ENCODE results near the gene RHBDF1.

The RHBDF1 gene

DNA sequence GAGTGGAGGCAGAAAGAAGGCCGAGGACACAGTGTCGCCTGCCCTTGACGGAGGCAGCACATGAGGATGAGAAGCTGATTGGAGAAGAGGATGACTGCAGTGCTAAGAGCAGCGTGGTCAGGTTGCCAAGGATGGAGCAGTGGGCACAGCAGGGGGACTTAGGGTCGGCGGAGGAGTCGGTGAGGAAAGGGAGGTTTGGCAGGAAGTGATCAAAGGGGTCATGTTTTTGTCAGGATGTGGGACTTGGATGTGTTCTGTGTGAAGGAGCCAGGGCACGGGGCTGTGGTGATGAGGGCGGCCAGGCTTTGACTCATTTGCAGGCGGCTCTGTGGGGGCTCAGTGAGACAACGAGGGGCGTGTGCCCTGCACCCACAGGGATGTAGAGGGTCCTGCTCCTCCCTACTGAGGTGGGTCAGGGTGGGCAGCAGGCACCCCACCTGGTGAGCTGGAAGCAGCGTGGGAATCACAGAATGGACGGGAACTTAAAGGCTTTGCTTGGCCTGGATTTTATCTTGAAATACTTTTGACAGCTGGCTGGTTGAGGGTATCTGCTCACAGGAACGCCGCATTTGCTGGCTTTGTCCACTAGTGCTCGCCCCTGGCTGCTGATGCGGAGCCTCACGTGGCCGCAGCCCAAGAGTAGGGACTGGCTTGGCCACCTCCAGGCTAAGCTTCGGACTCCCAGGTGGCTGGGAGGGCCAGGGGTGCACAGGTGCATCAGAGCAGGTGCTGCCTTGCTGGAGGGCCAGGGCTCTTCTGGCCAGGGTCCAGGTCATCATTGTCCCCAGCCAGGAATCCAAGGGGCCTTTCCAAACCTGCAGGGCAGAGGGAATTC lies 11.6 kb upstream of the RHBDF1 start:
- peak; percentile 48 for ATAC-seq
- TF ChIP-seq, protein P1, sequence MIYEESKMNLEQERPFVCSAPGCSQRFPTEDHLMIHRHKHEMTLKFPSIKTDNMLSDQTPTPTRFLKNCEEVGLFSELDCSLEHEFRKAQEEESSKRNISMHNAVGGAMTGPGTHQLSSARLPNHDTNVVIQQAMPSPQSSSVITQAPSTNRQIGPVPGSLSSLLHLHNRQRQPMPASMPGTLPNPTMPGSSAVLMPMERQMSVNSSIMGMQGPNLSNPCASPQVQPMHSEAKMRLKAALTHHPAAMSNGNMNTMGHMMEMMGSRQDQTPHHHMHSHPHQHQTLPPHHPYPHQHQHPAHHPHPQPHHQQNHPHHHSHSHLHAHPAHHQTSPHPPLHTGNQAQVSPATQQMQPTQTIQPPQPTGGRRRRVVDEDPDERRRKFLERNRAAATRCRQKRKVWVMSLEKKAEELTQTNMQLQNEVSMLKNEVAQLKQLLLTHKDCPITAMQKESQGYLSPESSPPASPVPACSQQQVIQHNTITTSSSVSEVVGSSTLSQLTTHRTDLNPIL (CRISPR knock-in tag; IDR thresholded peaks at IDR 0.05; ENCODE audit: low read depth): no peak

DNA sequence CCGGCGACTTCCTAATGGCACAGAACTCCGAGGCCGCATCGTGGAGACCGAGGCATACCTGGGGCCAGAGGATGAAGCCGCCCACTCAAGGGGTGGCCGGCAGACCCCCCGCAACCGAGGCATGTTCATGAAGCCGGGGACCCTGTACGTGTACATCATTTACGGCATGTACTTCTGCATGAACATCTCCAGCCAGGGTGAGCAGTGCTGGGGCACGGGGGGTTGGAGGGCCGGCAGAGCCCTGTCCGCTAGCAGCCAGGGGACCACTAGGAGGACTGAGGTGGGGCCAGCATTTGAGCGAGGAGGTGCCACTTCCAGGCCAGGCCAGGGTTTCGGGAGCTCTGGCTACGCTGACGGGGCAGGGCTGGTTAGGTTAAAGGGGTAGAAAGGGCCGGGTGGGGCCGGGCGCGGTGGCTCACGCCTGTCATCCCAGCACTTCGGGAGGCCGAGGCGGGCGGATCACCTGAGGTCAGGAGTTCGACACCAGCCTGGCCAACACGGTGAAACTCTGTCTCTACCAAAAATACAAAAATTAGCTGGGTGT lies 10.7 kb upstream of the RHBDF1 start:
- TF ChIP-seq, protein P2, sequence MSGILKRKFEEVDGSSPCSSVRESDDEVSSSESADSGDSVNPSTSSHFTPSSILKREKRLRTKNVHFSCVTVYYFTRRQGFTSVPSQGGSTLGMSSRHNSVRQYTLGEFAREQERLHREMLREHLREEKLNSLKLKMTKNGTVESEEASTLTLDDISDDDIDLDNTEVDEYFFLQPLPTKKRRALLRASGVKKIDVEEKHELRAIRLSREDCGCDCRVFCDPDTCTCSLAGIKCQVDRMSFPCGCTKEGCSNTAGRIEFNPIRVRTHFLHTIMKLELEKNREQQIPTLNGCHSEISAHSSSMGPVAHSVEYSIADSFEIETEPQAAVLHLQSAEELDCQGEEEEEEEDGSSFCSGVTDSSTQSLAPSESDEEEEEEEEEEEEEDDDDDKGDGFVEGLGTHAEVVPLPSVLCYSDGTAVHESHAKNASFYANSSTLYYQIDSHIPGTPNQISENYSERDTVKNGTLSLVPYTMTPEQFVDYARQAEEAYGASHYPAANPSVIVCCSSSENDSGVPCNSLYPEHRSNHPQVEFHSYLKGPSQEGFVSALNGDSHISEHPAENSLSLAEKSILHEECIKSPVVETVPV (CRISPR knock-in tag; IDR thresholded peaks at IDR 0.05): no peak
- no peak for TF ChIP-seq BACH2 (CRISPR knock-in tag; IDR thresholded peaks at IDR 0.05; ENCODE audit: borderline replicate concordance)
- no peak for TF ChIP-seq CSDC2 (CRISPR knock-in tag; IDR thresholded peaks at IDR 0.05)
- TF ChIP-seq, protein P3, sequence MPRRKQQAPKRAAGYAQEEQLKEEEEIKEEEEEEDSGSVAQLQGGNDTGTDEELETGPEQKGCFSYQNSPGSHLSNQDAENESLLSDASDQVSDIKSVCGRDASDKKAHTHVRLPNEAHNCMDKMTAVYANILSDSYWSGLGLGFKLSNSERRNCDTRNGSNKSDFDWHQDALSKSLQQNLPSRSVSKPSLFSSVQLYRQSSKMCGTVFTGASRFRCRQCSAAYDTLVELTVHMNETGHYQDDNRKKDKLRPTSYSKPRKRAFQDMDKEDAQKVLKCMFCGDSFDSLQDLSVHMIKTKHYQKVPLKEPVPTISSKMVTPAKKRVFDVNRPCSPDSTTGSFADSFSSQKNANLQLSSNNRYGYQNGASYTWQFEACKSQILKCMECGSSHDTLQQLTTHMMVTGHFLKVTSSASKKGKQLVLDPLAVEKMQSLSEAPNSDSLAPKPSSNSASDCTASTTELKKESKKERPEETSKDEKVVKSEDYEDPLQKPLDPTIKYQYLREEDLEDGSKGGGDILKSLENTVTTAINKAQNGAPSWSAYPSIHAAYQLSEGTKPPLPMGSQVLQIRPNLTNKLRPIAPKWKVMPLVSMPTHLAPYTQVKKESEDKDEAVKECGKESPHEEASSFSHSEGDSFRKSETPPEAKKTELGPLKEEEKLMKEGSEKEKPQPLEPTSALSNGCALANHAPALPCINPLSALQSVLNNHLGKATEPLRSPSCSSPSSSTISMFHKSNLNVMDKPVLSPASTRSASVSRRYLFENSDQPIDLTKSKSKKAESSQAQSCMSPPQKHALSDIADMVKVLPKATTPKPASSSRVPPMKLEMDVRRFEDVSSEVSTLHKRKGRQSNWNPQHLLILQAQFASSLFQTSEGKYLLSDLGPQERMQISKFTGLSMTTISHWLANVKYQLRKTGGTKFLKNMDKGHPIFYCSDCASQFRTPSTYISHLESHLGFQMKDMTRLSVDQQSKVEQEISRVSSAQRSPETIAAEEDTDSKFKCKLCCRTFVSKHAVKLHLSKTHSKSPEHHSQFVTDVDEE (CRISPR knock-in tag; IDR thresholded peaks at IDR 0.05): no peak
- TF ChIP-seq TCF4 (CRISPR knock-in tag; IDR thresholded peaks at IDR 0.05; ENCODE audit: borderline replicate concordance): no peak
- TF ChIP-seq GLIS3 (CRISPR knock-in tag; IDR thresholded peaks at IDR 0.05): no peak
- no peak for ATAC-seq

DNA sequence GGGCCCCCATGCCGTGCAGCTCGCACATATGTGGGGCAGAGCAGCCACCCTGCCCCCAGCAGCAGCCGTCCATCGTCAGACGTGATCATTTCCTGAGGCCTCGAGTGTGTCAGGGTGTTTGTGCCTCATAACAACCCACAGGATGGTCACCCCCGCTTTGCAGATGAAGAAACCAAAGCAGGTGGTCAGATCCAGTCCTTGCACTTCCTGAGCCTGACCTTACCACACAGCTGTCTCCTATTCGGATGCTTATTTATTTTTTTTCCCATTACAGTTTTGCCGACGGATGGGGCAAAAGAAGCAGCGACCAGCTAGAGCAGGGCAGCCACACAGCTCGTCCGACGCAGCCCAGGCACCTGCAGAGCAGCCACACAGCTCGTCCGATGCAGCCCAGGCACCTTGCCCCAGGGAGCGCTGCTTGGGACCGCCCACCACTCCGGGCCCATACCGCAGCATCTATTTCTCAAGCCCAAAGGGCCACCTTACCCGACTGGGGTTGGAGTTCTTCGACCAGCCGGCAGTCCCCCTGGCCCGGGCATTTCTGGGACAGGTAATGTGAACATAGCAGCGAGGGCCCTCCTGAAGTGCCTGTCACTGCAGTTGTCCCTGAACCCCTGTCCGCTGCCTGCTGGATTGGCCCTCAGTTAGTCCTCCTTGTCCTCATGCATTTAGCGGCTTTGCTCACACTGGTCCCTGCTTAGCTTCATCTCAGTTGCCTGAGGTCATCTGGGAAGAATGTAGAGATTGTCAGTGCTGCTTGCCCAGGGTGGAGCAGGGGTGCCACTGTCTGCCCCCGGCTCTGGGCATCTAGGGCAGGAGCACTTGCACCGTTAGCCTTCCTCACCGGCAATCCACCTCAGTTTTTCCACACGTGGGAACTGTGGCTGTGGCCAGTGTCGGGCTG lies 7.0 kb upstream of the RHBDF1 start:
- TF ChIP-seq CSDC2 (CRISPR knock-in tag; IDR thresholded peaks at IDR 0.05): no peak
- TF ChIP-seq, protein P2 (CRISPR knock-in tag; IDR thresholded peaks at IDR 0.05): no peak
- TF ChIP-seq RARB (CRISPR knock-in tag; IDR thresholded peaks at IDR 0.05): no peak
- no peak for TF ChIP-seq ZC3H10 (CRISPR knock-in tag; IDR thresholded peaks at IDR 0.05)
- TF ChIP-seq ZNF565 (CRISPR knock-in tag; conservative IDR thresholded peaks at IDR 0.05; ENCODE audit: low read depth): no peak
- TF ChIP-seq ZNF8 (CRISPR knock-in tag; IDR thresholded peaks at IDR 0.05): no peak
- no peak for TF ChIP-seq TOX (CRISPR knock-in tag; IDR thresholded peaks at IDR 0.05; ENCODE audit: borderline replicate concordance)
- TF ChIP-seq GLIS3 (CRISPR knock-in tag; IDR thresholded peaks at IDR 0.05): no peak
- TF ChIP-seq PPARA (CRISPR knock-in tag; IDR thresholded peaks at IDR 0.05; ENCODE audit: borderline replicate concordance): no peak
- TF ChIP-seq TCF4 (CRISPR knock-in tag; IDR thresholded peaks at IDR 0.05; ENCODE audit: borderline replicate concordance): no peak
- no peak for TF ChIP-seq BACH2 (CRISPR knock-in tag; IDR thresholded peaks at IDR 0.05; ENCODE audit: borderline replicate concordance)
- TF ChIP-seq ARNTL (CRISPR knock-in tag; IDR thresholded peaks at IDR 0.05; ENCODE audit: borderline replicate concordance, low read depth): no peak
- no peak for TF ChIP-seq OSR1 (CRISPR knock-in tag; IDR thresholded peaks at IDR 0.05)
- no peak for TF ChIP-seq ZFP3 (CRISPR knock-in tag; IDR thresholded peaks at IDR 0.05)
- no peak for TF ChIP-seq SNAI2 (CRISPR knock-in tag; IDR thresholded peaks at IDR 0.05)
- TF ChIP-seq, protein P1 (CRISPR knock-in tag; IDR thresholded peaks at IDR 0.05; ENCODE audit: low read depth): no peak
- TF ChIP-seq, protein P4, sequence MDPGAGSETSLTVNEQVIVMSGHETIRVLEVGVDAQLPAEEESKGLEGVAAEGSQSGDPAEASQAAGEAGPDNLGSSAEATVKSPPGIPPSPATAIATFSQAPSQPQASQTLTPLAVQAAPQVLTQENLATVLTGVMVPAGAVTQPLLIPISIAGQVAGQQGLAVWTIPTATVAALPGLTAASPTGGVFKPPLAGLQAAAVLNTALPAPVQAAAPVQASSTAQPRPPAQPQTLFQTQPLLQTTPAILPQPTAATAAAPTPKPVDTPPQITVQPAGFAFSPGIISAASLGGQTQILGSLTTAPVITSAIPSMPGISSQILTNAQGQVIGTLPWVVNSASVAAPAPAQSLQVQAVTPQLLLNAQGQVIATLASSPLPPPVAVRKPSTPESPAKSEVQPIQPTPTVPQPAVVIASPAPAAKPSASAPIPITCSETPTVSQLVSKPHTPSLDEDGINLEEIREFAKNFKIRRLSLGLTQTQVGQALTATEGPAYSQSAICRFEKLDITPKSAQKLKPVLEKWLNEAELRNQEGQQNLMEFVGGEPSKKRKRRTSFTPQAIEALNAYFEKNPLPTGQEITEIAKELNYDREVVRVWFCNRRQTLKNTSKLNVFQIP (CRISPR knock-in tag; IDR thresholded peaks at IDR 0.05; ENCODE audit: borderline replicate concordance, low read depth): no peak
- no peak for TF ChIP-seq ISL1 (CRISPR knock-in tag; IDR thresholded peaks at IDR 0.05)
- ATAC-seq: no peak
